Smooth muscle cell (in vitro differentiated cells): ENCODE data around the gene FNBP1. TPM values are rescaled to one million over a fixed set of nuclear protein-coding genes. Genes with fewer than 3 reads are reported as not detected.

Experiments
- DNase-seq: peaks from one replicate; lab custom pipeline; 2025; ENCODE audit not compliant: unreplicated experiment; lab: John Stamatoyannopoulos, UW
- H2AFZ ChIP-seq: fragments of 200-600 bp; sonication (generic); 2 replicates; pipeline ENCODE4 v1.6.0; 2016; ENCODE audit warnings: antibody characterized with exemption, low read depth, mild to moderate bottlenecking
- H3F3A ChIP-seq: fragments of 200-600 bp; sonication (generic); 2 replicates; pipeline ENCODE4 v1.6.0; 2017; ENCODE audit warnings: antibody characterized with exemption, low read depth
- H3K27ac ChIP-seq: fragments of 200-600 bp; sonication (generic); 2 replicates; pipeline ENCODE4 v1.5.1; 2016; ENCODE audit warnings: low read depth, mild to moderate bottlenecking
- H3K27me3 ChIP-seq: fragments of 200-600 bp; sonication (generic); 2 replicates; pipeline ENCODE4 v1.6.1; 2016; ENCODE audit warnings: low read depth, mild to moderate bottlenecking
- H3K36me3 ChIP-seq: fragments of 200-600 bp; sonication (generic); 2 replicates; pipeline ENCODE4 v1.5.1; 2016; ENCODE audit warnings: low read depth
- H3K4me1 ChIP-seq: fragments of 200-600 bp; sonication (generic); 2 replicates; pipeline ENCODE4 v1.5.1; 2016; ENCODE audit warnings: low read depth
- H3K4me2 ChIP-seq: fragments of 200-600 bp; sonication (generic); 2 replicates; pipeline ENCODE4 v1.6.0; 2016; ENCODE audit warnings: mild to moderate bottlenecking
- H3K4me3 ChIP-seq: fragments of 200-600 bp; sonication (generic); 2 replicates; pipeline ENCODE4 v1.5.1; 2016; ENCODE audit warnings: mild to moderate bottlenecking
- H3K79me2 ChIP-seq: fragments of 200-600 bp; sonication (generic); 2 replicates; pipeline ENCODE4 v1.6.0; 2016; ENCODE audit warnings: low read depth, mild to moderate bottlenecking
- H3K9ac ChIP-seq: fragments of 200-600 bp; sonication (generic); 2 replicates; pipeline ENCODE4 v1.6.0; 2016; ENCODE audit warnings: low read depth
- H3K9me3 ChIP-seq: fragments of 200-600 bp; sonication (generic); replicated peaks from 2 replicates; pipeline ENCODE4 v1.5.1; 2016; ENCODE audit warnings: low read depth
- H4K20me1 ChIP-seq: fragments of 200-600 bp; sonication (generic); 2 replicates; pipeline ENCODE4 v1.6.0; 2016; ENCODE audit warnings: low read depth
- CTCF ChIP-seq: fragments of 200-600 bp; sonication (generic); IDR thresholded peaks from 2 replicates; pipeline ENCODE4 v1.5.1; 2017; ENCODE audit warnings: borderline replicate concordance, mild to moderate bottlenecking, antibody characterized with exemption; ENCODE audit not compliant: insufficient read depth, poor library complexity, severe bottlenecking
- WGBS: methylation state at CpG from one replicate; pipeline ENCODE4 v1.1.7; 2016; ENCODE audit warnings: low lambda C conversion rate; 5-methylcytosine and 5-hydroxymethylcytosine counted together
- polyA plus RNA-seq: library from polyadenylated mRNA; unstranded; fragments of >200 nt; fragmentation: Nextera tagmentation; extraction: Ambion mirVana; gene quantifications from 2 replicates; pipeline ENCODE4 v1.2.1, GENCODE V29; 2016
- total RNA-seq: library from RNA; depleted of rRNA; stranded (reverse); fragments of >200 nt; gene quantifications from 2 replicates; pipeline ENCODE4 v1.2.3, GENCODE V29; 2014

Gene FNBP1
- total and polyA plus RNA-seq, 2 experiments from 2014 or later = 17.1 to 17.2 TPM

GRCh38 chr9:129946246-129946995 lies 96.6 kb downstream of the FNBP1 start:
- Histone ChIP-seq H3K79me2 (no peaks in the 10 kb centered on the region), H2AFZ (no peak overlapping the region), H3K4me1 (no peaks in the 10 kb centered on the region), H3K4me3 (no peak overlapping the region), H3K27ac (no peak overlapping the region), H3F3A (no peaks in the 10 kb centered on the region), H3K4me2 (no peak overlapping the region), H3K9ac (no peak overlapping the region), H4K20me1 (no peaks in the 10 kb centered on the region), H3K36me3 (peaks cover 8% of the 10 kb centered on the region), H3K27me3 (no peaks in the 10 kb centered on the region), H3K9me3 (no peaks in the 10 kb centered on the region)
- no peak for DNase-seq
- WGBS = 98% methylated on average over 6 of the region's 6 CpGs
- no peak for TF ChIP-seq CTCF

DNA sequence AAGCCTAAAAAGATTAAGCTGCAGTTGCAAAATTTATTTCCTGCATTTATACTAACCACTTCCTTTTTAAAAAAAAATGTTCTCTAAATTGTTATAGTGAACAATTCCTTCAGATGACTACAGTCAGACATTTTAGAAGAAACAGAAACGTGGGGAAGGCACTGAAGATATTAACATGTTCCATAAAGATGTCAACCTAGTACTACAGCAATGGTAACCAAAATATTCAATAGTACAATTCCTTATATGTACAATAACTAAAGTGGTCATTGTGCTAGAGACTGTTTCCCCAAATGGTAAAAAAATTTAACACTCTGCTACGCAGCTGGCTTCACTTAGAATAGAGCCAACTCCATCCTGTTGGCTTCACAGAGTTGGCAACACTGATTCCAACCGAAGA lies 97.7 kb downstream of the FNBP1 start:
- DNase-seq = no peak
- no peak overlapping the region for H3K4me2 ChIP-seq

DNA sequence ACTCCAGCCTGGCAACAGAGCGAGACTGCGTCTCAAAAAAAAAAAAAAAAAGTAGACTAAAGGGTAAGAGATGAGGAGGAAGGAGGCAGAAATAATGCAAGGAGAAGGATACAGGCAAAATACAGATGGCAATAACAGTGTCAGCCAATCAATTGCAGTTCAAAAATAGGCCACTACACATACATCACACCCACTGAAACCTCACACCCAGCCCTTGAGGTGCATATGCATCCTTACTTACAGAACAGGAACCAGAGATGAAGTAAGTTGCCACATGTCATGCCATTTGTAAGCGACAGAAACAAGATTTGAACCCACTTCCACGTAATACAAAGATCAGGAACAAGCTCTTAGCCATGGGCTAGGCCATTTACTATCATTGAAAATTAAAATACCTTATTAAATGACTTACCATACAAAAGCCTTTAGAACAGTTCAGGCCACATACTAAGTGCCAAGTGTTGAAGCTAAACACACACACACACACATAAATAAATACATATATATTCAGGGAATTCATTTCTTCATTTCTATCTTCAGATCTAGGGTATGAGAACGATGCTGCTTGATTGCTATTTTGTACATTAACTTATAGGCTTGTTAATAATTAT lies 98.4 kb downstream of the FNBP1 start:
- TF ChIP-seq CTCF = no peak
- no peaks in the 10 kb centered on the region for H3K27me3 ChIP-seq
- no peaks in the 10 kb centered on the region for H4K20me1 ChIP-seq
- DNase-seq = no peak
- no peak overlapping the region for H3K9ac ChIP-seq
- H3K36me3 ChIP-seq = peaks cover 8% of the 10 kb centered on the region
- no peaks in the 10 kb centered on the region for H3K9me3 ChIP-seq
- H3K27ac ChIP-seq = no peak overlapping the region
- H3K4me3 ChIP-seq = no peak overlapping the region
- no peak overlapping the region for H2AFZ ChIP-seq
- peaks cover 2% of the 10 kb centered on the region for H3F3A ChIP-seq
- 93% methylated on average over 5 of the region's 5 CpGs for WGBS
- no peaks in the 10 kb centered on the region for H3K4me1 ChIP-seq
- H3K79me2 ChIP-seq = peaks cover 8% of the 10 kb centered on the region
- H3K4me2 ChIP-seq = no peak overlapping the region

More for the DNA sequence above, 97.7 kb downstream of the FNBP1 start:
- peaks cover under 1% of the 10 kb centered on the region for H3K79me2 ChIP-seq
- H3K9me3 ChIP-seq = no peaks in the 10 kb centered on the region
- H4K20me1 ChIP-seq = no peaks in the 10 kb centered on the region
- no peaks in the 10 kb centered on the region for H3K27me3 ChIP-seq
- no peak overlapping the region for H3K9ac ChIP-seq
- H3F3A ChIP-seq = no peaks in the 10 kb centered on the region
- no peak overlapping the region for H3K4me3 ChIP-seq
- no peak overlapping the region for H3K27ac ChIP-seq
- no peak for TF ChIP-seq CTCF
- peaks cover 8% of the 10 kb centered on the region for H3K36me3 ChIP-seq
- no peak overlapping the region for H2AFZ ChIP-seq
- H3K4me1 ChIP-seq = no peaks in the 10 kb centered on the region
- WGBS = 81% methylated on average over 3 of the region's 3 CpGs
